Caco-2 (cell line): ENCODE data around the gene ADARB2. TPM values are rescaled to one million over a fixed set of nuclear protein-coding genes. Genes with fewer than 3 reads are reported as not detected.

Experiments used
- BruUV-seq: library from RNA; stranded (reverse); fragments of 400-500 nt; replicated peaks from 2 replicates; lab custom pipeline; 2021; lab: Mats Ljungman, UMichigan
- CTCF ChIA-PET: fragments of 300-600 bp; sonication (Branson Sonifier 250); formaldehyde crosslinking; loops from one replicate; lab custom pipeline; 2022; ENCODE audit warnings: antibody characterized with exemption; lab: Charles Lee
- POLR2A ChIA-PET: fragments of 300-600 bp; sonication (Branson Sonifier 250); formaldehyde crosslinking; loops from one replicate; lab custom pipeline; 2022; ENCODE audit warnings: antibody characterized with exemption; lab: Charles Lee
- DNase-seq, 2 experiments: peaks; one replicate each; pipeline versions ENCODE4 v3.0.0 to v3.0.0-alpha.2; 2020 to 2022
- H3K27me3 ChIP-seq: replicated peaks from 2 replicates; pipeline ENCODE4 v1.6.0; 2011; ENCODE audit warnings: low read length; ENCODE audit not compliant: control insufficient read depth, insufficient read depth
- H3K36me3 ChIP-seq: 2 replicates; pipeline ENCODE4 v1.5.1; 2011; ENCODE audit warnings: low read length; ENCODE audit not compliant: control insufficient read depth, insufficient read depth
- H3K4me1 ChIP-seq: fragments of 250-450 bp; sonication (Bioruptor Pico); 2 replicates; pipeline ENCODE4 v1.5.1; 2020; ENCODE audit warnings: mild to moderate bottlenecking
- H3K4me3 ChIP-seq: 2 replicates; pipeline ENCODE4 v1.5.1; 2011; ENCODE audit warnings: low read depth, mild to moderate bottlenecking, control low read depth, low read length
- H3K9me3 ChIP-seq: fragments of 250-450 bp; sonication (Bioruptor Pico); 2 replicates; pipeline ENCODE4 v1.5.1; 2020; ENCODE audit warnings: mild to moderate bottlenecking, moderate library complexity
- H3K27ac Mint-ChIP-seq: one replicate; pipeline ENCODE4 v1.8.0; 2022; ENCODE audit warnings: mixed read lengths; ENCODE audit not compliant: unreplicated experiment
- H3K27me3 Mint-ChIP-seq: one replicate; pipeline ENCODE4 v1.8.0; 2022; ENCODE audit warnings: mixed read lengths; ENCODE audit not compliant: insufficient read depth, unreplicated experiment
- H3K36me3 Mint-ChIP-seq: one replicate; pipeline ENCODE4 v1.8.0; 2022; ENCODE audit warnings: mild to moderate bottlenecking, mixed read lengths; ENCODE audit not compliant: insufficient read depth, unreplicated experiment
- H3K4me1 Mint-ChIP-seq: one replicate; pipeline ENCODE4 v1.8.0; 2022; ENCODE audit warnings: low read depth, mixed read lengths; ENCODE audit not compliant: unreplicated experiment
- H3K4me3 Mint-ChIP-seq: one replicate; pipeline ENCODE4 v1.8.0; 2022; ENCODE audit warnings: mild to moderate bottlenecking, moderate library complexity, mixed read lengths; ENCODE audit not compliant: unreplicated experiment
- H3K9me3 Mint-ChIP-seq: one replicate; pipeline ENCODE4 v1.8.0; 2022; ENCODE audit warnings: mixed read lengths; ENCODE audit not compliant: unreplicated experiment
- CTCF ChIP-seq, 2 experiments: fragments of 200-600 bp in 1 of 2; IDR thresholded peaks; 1 replicate in 1 of 2; 2 replicates in 1 of 2; pipeline versions ENCODE4 v1.5.1 to v1.8.0; 2011 to 2022; ENCODE audit warnings: antibody characterized with exemption in 1 of 2, control low read depth in 1 of 2, inconsistent platforms in 1 of 2, low read depth in 1 of 2, low read length in 1 of 2, mild to moderate bottlenecking in 1 of 2, moderate library complexity in 1 of 2; ENCODE audit not compliant: insufficient read depth in 1 of 2, severe bottlenecking in 1 of 2, unreplicated experiment in 1 of 2
- intact Hi-C: fragments of 100-400 bp; cut with micrococcal nuclease; formaldehyde crosslinking; loops from one replicate; pipeline ENCODE4 v1.10.0; 2022; ENCODE audit not compliant: unreplicated experiment
- total RNA-seq: library from RNA; stranded (reverse); gene quantifications from 2 replicates; pipeline ENCODE4 v1.2.3, GENCODE V29; 2022

The ADARB2 gene
- total RNA-seq, 1 experiment from 2014 or later: 0.27 TPM

- ChIA-PET CTCF (no interaction called here), POLR2A (no interaction called here)
- intact Hi-C loops: loop anchor here (5.0 kb wide), 1 partner anchor 196 kb away; no protein-coding TSS in a partner anchor
- H3K4me1 ChIP-seq: no peaks in the 10 kb centered on the region
- no peaks in the 10 kb centered on the region for H3K4me1 Mint-ChIP-seq
- no peak overlapping the region for H3K4me3 ChIP-seq
- H3K27me3 Mint-ChIP-seq: peaks cover 10% of the 10 kb centered on the region
- H3K36me3 ChIP-seq: no peaks in the 10 kb centered on the region
- peaks cover under 1% of the 10 kb centered on the region; the same call in 1 of the 2 replicates for H3K27me3 ChIP-seq
- no peaks in the 10 kb centered on the region for H3K9me3 Mint-ChIP-seq
- BruUV-seq: no TSS peak
- no peak overlapping the region for H3K27ac Mint-ChIP-seq
- no peaks in the 10 kb centered on the region for H3K36me3 Mint-ChIP-seq
- peak in 1 of 2 experiments; percentile 27 for DNase-seq
- H3K9me3 ChIP-seq: no peaks in the 10 kb centered on the region
- TF ChIP-seq CTCF (IDR thresholded peaks at IDR 0.05; ENCODE audit: insufficient read depth in 1 of 2, low read depth in 1 of 2, low read length in 1 of 2, severe bottlenecking in 1 of 2, unreplicated experiment in 1 of 2): no peak
- H3K4me3 Mint-ChIP-seq: no peak overlapping the region
These were observed 565.7 kb downstream of the ADARB2 start for GRCh38 chr10:1171586-1171985.

GRCh38 chr10:1171182-1171581, 566.1 kb downstream of the ADARB2 start:
- no TSS peak for BruUV-seq
- H3K9me3 ChIP-seq: no peaks in the 10 kb centered on the region
- ChIA-PET POLR2A (no interaction called here), CTCF (no interaction called here)
- Mint-ChIP-seq H3K36me3 (no peaks in the 10 kb centered on the region), H3K9me3 (no peaks in the 10 kb centered on the region), H3K4me3 (no peak overlapping the region), H3K27ac (no peak overlapping the region), H3K4me1 (no peaks in the 10 kb centered on the region), H3K27me3 (peaks cover 10% of the 10 kb centered on the region)
- DNase-seq: no peak
- no peaks in the 10 kb centered on the region for H3K4me1 ChIP-seq
- TF ChIP-seq CTCF (IDR thresholded peaks at IDR 0.05; ENCODE audit: insufficient read depth in 1 of 2, low read depth in 1 of 2, low read length in 1 of 2, severe bottlenecking in 1 of 2, unreplicated experiment in 1 of 2): no peak
- H3K27me3 ChIP-seq: peaks cover 2% of the 10 kb centered on the region; the same call in 1 of the 2 replicates
- H3K36me3 ChIP-seq: no peaks in the 10 kb centered on the region
- no peak overlapping the region for H3K4me3 ChIP-seq
- intact Hi-C loops: loop anchor here (5.0 kb wide), 1 partner anchor 196 kb away; no protein-coding TSS in a partner anchor

- H3K9me3 ChIP-seq: no peaks in the 10 kb centered on the region
- intact Hi-C loops: loop anchor here (5.0 kb wide), 1 partner anchor 196 kb away; no protein-coding TSS in a partner anchor
- H3K27me3 ChIP-seq: peaks cover 2% of the 10 kb centered on the region; the same call in 1 of the 2 replicates
These were observed 566.5 kb downstream of the ADARB2 start for GRCh38 chr10:1170867-1171180.

More at GRCh38 chr10:1170867-1171180, 566.5 kb downstream of the ADARB2 start:
- TF ChIP-seq CTCF (IDR thresholded peaks at IDR 0.05; ENCODE audit: insufficient read depth in 1 of 2, low read depth in 1 of 2, low read length in 1 of 2, severe bottlenecking in 1 of 2, unreplicated experiment in 1 of 2): no peak
- Mint-ChIP-seq H3K27ac (no peak overlapping the region), H3K36me3 (no peaks in the 10 kb centered on the region), H3K4me3 (no peak overlapping the region), H3K27me3 (peaks cover 12% of the 10 kb centered on the region), H3K9me3 (no peaks in the 10 kb centered on the region), H3K4me1 (no peaks in the 10 kb centered on the region)
- no peak for DNase-seq
- CTCF ChIA-PET: interaction anchor here (1.3 kb wide), 1 partner anchor 198 kb away, joined by 10 read pairs; no protein-coding TSS in a partner anchor
- BruUV-seq: no TSS peak
- Histone ChIP-seq H3K36me3 (no peaks in the 10 kb centered on the region), H3K4me3 (no peak overlapping the region), H3K4me1 (no peaks in the 10 kb centered on the region)
- POLR2A ChIA-PET: no interaction called here
